NB4 (cell line): ENCODE measurements around the gene JOSD1.

Experiments used
- DNase-seq: peaks from one replicate; pipeline ENCODE4 v3.0.0; 2010; ENCODE audit warnings: low read depth
- H3K4me3 ChIP-seq: one replicate; pipeline ENCODE4 v1.5.1; 2011; ENCODE audit warnings: mild to moderate bottlenecking, low read depth, low read length, moderate library complexity
- CTCF ChIP-seq: IDR thresholded peaks from one replicate; pipeline ENCODE4 v1.5.1; 2012; ENCODE audit warnings: low read depth, low read length
- MAX ChIP-seq: IDR thresholded peaks from 2 replicates; pipeline ENCODE4 v1.6.1; 2011; ENCODE audit warnings: low read depth, low read length
- MYC ChIP-seq: IDR thresholded peaks from 2 replicates; pipeline ENCODE4 v1.6.1; 2011; ENCODE audit warnings: low read depth, low read length
- POLR2A ChIP-seq: IDR thresholded peaks from 2 replicates; pipeline ENCODE4 v1.6.1; 2011; ENCODE audit warnings: mild to moderate bottlenecking; ENCODE audit not compliant: insufficient read length; ENCODE audit errors: extremely low read depth

The JOSD1 gene

DNA sequence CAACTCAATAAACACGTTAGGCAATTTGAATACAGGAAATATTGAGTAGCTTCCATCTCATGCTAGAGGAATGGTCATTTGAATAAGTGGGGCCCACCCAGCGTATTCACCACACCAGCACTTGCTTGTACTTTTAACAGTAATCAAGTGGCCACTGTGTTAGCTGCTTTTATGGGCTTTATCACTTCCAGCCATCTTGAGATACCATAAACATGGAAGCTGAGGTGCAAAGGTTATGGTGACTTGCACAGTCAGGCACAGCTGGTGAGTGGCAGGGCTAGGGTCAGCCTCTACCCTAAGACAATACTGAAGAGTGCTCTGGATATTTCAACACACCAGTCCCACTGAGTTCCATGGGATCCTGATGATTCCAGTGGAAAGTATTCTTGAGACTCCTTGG, 6.7 kb downstream of the JOSD1 start:
- no peak overlapping the region for H3K4me3 ChIP-seq
- no peak for TF ChIP-seq POLR2A
- no peak for TF ChIP-seq MAX
- no peak for TF ChIP-seq CTCF
- no peak for TF ChIP-seq MYC

DNA sequence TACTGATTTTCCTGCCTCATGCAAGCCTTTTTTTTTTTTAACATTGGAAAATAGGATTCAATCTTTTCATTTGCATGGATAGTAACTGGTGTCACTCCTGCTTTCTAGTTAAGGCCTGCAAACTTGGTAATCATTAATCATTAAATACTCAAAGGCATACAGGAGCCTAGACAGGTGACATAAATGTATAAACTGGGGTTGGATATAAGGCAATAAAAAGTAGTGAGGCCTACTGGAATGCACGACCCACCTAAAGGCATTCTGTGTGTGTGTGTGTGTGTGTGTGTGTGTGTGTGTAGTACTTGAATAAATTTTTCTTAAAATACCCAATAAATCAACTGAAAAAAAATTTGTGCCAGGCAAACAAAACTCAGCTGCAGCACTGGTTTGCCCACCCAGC, 11.1 kb downstream of the JOSD1 start:
- TF ChIP-seq CTCF = no peak
- no peak for TF ChIP-seq POLR2A
- TF ChIP-seq MAX = no peak
- no peak for TF ChIP-seq MYC
- H3K4me3 ChIP-seq = no peak overlapping the region
- no peak for DNase-seq

More for the DNA sequence above, 6.7 kb downstream of the JOSD1 start:
- no peak for DNase-seq

DNA sequence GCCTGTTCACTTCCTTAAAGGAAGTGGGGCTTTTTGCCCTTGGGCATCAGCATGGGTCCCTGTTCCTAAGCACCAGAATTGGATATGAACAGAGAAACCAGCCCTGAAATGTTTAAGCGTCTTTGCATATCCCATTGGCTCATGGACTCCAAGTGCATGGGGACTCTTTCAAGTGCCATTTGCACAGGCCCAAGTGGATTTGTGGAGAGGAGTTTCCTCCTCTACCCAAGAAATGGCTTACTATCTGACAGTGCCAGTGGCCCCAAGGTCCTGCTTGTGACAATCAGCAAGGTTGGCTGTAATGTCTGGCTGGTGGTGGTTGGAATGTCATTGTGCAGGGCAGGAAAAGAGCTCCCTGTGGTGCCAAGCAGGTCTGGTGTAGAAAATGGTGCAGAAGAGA, 15.0 kb downstream of the JOSD1 start:
- H3K4me3 ChIP-seq = no peak overlapping the region
- no peak for DNase-seq
- TF ChIP-seq CTCF (no peak), POLR2A (no peak), MAX (no peak), MYC (no peak)

DNA sequence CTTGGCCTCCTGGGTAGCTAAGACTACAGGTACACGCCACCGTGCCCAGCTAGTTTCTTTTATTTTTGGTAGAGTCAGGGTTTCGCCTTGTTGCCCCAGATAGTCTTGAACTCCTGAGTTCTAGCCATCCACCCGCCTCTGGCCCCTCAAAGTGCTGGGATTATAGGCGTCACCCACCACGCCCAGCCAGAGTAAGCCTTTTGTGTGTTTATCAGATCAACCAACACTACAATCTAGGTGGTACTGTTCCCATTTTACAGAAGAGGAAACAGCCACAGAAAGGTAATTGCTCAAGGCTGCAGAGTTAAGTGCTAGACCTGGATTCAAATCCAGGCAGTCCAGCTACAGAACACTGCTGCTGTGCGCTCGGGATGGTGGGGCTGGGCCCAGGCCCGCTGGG, 15.8 kb downstream of the JOSD1 start:
- no peak overlapping the region for H3K4me3 ChIP-seq
- no peak for DNase-seq
- no peak for TF ChIP-seq POLR2A
- TF ChIP-seq MYC = no peak
- no peak for TF ChIP-seq CTCF
- no peak for TF ChIP-seq MAX

DNA sequence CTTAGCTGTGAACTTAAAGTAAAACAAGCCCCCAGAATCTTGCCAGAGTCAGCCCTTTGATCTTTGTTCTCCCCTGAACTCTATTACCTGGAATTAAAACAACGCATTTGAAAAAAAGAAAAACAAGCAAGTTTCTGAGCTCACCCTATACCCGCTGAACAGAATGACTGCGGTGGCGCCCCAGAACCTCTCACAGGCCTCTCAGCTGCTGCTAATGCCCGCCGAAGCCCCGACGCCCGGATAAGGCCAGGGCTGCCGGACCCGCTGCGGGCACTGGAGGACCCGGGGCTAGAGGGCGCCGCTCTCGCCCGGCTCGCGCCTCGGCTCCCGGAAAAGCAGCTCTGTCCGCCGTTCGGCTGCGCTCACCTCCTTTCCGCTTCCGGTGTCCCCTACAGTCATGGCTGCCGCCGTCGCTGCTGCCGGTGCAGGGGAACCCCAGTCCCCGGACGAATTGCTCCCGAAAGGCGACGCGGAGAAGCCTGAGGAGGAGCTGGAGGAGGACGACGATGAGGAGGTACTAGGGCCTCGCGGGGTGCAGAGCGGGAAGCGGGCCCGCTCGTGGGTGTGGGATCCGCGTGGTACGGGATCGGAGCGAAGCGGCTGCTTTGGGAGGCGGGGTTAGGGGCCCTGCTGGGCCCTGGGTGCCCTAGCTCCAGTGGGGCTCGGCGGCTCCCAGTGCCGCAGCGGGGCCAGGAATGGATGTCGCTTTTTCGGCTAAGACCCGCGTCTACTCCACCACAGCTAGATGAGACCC, 19.0 kb downstream of the JOSD1 start, which contains the start of gene TOMM22:
Gene TOMM22 (plus strand): TSS at position 376 of the 754 bp plus-strand sequence. CDS start 22 bp downstream, at position 398.
- peak within 1 kb of the TSS; percentile 100 for H3K4me3 ChIP-seq
- TF ChIP-seq MAX (peak; percentile 45; the same call in 1 of the 2 replicates), CTCF (peak; percentile 58), POLR2A (peak; percentile 65), MYC (peak; percentile 61)
- DNase-seq = peak; percentile 92
